HG02759 (cell line): ENCODE measurements around the gene ARL4D.
"Not testable (repeated sequence)": the region's sequence is repeated elsewhere in the genome, so short reads cannot be mapped to it uniquely, and the experiment has no call there.

ENCODE experiments used
- ATAC-seq: cut with Tn5 transposase; IDR thresholded peaks from one replicate; pipeline ENCODE4 v1.9.1; 2021; ENCODE audit warnings: mild to moderate bottlenecking, moderate library complexity; ENCODE audit not compliant: unreplicated experiment

Gene ARL4D

DNA sequence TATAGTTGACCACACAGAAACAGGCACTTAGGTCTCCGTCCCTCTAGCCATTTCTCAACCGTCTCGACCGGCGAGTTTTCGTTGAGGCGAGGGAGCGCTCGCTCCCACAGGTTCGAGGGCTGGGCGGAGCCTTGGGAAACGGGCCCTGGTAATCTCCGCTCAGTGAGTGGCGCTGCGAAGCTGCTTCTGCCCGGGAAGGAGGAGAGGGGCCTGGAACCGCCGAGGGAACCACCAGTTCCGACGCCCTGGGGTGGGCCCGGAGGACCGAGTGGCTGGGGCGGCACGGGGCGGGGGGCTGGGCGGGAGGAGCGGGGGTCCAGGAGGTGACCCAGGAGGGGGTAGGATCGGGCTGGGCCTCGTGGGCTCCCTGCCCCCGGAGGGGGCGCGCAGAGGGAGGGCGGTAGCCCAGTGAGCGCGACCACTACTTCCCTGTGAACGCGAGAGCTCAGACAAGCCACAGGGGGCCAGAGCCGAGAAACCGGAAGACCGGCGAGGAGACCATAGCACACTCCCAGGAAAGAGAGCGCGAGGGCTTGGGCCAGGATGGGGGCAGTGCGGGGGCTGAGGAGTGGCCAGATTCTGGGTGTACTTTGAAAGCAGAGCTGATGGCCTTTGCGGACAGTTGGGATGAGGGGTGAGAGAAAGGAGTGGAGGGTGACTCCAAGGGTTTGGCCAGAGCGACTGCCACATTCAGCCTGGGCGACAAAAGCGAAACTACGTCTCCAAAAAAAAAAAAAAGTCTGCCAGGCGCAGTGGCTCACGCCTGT lies 29.9 kb upstream of the ARL4D start:
- peak; percentile 34 for ATAC-seq

DNA sequence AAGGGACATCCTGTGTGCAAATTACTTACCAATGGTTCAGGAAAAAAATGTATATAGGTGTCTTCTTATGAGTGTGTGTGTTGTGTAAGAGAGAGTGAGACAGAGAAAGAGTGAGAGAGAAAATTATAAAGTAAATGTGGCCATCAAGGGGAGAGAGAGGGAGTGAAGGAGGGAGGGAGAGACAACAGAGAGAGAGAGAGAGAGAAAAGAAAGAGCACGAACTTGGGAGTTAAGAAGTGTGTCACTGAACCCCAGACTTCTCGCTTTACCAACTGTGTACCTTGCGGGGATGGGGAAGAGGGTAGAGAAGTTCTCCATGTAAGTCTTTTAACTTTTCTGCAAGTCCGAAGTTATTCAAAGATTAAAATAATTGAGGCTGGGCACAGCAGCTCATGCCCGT lies 28.8 kb upstream of the ARL4D start:
- no peak for ATAC-seq

DNA sequence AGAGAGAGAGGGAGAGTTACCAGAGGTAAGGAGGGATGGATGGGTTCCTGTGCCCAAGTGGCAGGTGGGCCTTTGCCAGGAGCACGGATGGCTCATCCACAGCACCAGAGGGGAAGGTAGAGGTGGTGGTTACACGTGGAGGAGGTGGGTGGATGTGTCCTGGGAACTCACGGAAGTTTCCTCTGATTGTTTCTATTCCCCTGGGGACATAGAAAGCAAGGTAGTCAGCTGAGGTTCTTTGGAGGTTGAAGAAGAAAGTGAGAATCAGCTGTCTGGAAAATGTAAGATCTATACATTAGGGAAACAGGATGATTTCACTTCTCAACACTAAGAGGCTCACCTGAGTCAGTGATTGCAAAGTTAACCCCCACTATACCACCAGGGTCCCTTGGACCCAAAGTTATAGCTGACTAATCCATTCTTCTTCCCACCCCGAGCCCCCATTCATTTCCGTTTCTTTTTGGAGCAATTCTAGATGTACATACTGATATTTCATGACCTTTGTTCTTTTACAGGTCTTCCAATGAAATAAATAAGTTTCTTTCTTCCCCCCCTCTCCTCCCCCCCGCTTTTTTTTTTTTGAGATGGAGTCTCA lies 27.5 kb upstream of the ARL4D start:
- ATAC-seq: no peak

DNA sequence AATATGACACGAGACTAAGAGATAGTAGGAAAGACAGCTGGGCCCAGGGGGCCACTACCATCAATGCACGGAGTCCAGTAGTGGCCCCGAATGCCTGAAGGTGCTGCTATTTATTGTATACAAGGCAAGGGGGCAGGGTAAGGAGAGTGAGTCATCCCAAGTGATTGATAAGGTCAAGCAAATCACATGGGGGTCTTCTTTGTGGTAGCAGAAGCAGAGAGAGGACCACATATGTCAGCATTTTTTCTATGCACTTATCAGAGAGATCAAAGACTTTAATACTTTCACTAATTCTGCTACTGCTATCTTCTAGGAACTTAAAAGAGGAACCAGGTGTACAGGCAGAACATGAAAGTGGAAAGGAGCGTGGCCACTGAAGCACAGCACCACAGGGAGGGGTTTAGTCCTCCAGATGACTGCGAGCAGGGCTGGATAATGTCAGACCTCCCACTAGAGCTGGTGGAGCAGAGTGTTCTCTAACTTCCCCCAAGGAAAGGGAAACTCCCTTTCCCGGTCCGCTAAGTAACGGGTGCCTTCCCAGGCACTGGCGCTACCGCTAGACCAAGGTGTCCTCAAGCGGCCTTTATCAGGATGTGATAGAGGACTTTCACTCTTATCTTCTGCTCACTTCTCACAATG lies 26.4 kb upstream of the ARL4D start:
- ATAC-seq: peak; percentile 42

DNA sequence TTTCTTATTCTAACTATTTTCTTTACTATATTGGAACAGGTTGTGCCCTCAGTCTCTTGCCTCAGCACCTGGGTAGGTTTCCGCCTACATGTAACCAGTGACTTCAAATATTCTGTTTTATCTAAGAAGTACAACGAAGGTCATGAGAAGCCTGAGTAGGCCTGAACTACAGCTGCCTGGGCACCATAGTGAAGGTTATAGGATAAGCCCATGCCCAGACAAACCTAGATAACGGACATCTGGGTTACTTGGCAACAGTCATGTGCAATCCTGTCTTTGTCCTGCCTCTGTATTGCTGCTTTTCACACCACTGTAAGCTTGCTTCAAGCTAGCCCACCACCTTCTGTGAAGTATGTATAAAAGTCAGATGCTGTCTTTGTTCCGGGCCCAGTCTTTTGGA lies 25.4 kb upstream of the ARL4D start:
- ATAC-seq: no peak

DNA sequence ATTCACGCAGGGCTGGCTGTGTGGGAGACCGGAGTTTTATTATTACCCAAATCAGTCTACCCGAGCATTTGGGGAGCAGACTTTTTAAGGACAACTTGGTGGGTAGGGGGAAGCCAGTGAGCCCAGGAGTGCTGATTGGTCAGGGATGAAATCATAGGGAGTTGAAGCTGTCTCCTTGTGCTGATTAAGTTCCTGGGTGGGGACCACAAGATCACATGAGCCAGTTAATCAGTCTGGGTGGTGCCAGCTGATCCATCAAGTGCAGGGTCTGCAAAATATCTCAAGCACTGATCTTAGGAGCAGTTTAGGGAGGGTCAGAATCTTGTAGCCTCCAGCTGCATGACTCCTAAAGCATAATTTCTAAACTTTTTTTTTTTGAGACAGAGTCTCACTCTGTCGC lies 22.9 kb upstream of the ARL4D start:
- not testable (repeated sequence) for ATAC-seq

DNA sequence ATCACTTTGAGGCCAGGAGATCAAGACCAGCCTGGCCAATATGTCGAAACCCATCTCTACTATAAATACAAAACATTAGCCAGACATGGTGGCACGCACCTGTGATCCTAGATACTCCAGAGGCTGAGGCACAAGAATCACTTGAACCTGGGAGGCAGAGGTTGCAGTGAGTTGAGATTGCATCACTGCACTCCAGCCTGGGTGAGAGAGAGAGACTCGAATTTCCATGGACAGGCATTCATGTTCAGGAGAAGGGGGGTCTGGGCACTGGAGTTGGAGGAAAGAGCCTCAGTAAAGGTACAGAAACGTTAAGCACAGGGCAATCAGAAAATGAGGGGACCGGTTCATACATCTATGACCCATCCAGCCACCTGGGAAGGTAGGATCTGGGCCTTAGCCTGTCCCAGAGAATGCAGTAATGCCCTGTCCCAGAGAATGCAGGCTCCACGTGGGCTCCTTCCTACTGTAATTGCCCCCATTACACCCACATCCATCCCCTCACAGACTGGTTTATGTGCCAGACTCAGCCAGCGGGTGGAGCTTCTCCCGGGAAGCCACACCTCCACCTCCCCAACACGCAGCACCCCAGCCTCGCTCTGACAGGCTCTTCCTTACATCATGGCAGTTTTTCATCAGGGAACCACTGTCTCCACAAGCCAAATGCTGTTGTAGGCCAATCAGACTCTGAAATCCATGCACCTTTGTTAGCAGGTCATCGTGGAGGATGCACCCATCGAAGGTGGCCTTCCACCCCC lies 21.6 kb upstream of the ARL4D start:
- ATAC-seq: no peak

DNA sequence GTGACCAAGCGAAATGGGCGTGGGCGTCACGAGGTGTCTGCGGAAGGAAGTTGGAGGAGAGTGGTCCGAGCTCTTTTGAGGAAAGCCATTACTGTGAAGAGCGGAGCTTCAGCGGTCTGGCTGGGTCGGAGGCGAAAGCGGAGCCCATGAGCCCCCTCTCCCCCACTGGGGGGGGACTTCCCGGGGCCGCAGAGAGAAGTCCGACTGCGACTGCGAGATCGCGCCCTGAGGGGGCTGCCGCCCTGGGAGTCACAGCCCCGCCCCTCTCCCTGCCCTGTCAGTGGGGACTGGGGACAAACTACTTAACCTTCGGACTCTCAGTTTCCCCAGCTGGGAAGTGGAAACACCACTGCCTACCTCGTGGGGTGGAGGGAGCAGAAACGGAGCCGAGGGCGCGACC lies 20.0 kb upstream of the ARL4D start:
- no peak for ATAC-seq

DNA sequence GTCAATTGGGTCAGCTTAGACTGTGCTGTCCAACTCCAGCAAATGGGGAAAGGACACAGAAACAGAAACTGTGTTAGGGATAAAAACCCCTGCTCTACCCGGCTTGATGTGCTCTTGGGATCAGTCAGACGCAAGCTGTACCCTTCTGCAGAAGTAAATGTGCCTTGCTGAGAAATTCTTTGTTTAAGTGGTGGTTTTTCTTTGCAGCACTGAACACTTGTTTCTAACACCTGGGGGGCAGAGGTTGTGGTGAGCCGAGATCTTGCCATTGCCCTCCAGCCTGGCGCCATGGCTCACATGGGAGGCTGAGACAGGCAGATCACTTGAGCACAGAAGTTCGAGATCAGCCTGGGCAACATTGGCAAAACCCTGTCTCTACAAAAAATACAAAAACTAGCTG lies 18.5 kb upstream of the ARL4D start:
- ATAC-seq: no peak

DNA sequence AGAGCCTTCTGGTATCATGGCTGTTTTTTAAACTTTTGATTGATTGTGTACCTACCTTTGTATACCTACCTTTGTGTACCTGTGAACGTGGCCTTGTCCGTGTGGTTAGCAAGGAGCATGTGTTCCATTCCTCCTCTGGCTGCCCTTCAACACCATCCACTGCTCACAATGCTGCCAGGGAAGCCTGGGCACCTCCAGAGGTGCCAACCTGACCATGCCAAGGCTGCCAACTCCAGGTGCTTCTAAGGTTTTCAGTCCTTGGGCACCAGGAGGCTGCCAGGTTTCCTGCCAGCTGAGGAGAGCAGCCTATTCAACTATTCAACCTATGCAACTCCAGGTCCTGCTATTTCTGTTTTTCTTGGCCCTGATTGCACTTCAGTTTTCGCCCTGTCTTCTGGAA lies 17.6 kb upstream of the ARL4D start:
- ATAC-seq: no peak

DNA sequence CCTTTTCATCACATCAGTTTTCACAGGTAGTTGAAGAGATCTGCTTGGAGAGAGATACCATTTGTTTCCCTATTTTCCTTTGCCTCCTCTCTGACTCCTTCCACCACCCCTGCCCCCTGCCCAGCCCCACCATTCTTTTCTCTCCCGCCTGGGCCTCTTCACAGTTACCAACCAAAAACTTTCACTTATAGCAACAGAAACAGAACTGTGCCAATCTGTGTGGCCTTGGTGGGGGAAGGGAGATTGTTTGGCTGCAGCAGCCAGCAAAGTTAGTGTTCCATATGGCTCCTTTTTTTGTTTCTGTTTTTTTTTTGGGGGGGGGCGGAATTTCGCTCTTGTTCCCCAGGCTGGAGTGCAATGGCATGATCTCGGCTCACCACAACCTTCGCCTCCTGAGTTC lies 17.2 kb upstream of the ARL4D start:
- ATAC-seq: no peak

DNA sequence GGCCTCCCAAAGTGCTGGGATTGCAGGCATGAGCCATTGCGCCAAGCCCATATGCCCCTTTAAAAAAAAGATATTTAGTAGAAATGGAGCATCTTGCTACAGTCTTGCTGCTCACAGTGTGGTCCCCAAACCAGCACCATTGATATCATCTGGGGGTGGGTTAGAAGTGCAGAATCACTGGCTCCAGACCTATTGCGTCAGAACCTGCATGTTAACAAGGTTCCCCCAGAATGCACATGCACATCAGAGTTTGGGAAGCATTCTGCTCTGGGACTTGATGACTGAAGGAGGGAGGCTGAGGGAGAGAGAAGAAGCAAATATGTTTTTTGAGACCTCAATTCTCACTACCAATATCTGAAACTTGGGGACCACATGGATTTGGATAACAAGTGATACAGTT lies 16.0 kb upstream of the ARL4D start:
- no peak for ATAC-seq

DNA sequence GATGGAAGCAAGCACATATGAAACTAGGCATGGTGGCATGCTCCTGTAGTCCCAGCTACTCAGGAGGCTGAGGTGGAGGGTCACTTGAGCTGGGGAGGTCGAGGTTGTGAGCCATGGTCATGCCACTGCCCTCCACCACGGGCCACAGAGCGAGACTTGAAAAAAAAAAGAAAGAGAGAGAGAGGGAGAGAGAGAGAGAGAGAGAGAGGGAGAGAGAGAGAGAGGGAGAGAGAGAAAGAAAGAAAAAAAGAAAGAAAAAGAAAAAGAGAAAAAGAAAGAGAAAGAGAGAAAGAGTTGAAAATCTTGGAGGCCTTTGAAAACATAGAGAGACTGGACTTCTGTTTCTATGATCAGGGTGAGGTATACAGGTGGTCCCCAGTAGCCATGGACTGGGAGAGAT lies 15.4 kb upstream of the ARL4D start:
- ATAC-seq: no peak

DNA sequence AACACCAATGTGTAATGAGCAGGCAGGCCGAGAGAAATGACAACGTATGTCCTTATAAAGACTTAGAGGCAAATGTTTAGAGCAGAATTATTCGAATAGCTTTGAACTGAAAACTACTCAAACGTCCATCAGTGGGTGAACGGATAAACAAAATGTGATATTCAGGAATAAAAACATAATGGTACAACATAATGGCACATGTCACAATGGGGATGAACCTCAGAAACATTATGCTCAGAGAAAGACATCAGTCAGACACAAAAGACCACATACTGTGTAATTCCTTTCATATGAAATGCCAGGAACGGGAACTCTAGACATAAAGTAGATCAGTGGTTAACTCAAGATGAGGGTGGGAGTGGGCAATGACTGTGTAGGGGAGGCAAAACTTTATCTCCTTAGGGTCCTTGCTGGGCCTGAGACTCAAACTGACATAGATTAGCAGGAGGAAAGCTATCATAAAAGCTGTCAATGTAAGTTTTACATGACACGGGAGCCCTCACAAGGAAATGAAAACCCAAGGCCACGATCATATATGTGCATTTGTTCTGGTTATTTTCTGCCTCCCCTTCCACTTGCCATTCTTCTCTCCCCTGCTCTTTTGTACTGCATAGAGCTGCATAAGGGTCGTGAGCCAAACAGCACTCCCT lies 14.8 kb upstream of the ARL4D start:
- no peak for ATAC-seq

DNA sequence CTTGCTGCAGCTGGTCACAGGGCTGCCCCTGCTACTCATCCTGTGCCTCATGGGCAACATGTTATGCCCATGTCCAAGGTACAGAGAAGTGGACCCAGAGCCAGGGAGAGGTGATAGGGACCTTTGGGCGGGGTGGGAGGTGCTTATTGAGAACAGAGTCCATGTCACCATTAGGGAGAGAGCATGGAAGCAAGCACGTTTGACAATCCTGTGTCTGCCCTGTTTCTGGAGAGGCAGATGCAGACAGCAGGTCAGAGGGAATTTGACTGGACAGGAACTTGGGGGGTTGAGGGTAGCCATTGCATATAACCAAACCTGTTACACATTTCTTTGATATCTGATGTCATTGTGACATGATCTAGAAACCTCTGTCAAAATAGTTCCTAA lies 14.3 kb upstream of the ARL4D start:
- ATAC-seq: no peak

DNA sequence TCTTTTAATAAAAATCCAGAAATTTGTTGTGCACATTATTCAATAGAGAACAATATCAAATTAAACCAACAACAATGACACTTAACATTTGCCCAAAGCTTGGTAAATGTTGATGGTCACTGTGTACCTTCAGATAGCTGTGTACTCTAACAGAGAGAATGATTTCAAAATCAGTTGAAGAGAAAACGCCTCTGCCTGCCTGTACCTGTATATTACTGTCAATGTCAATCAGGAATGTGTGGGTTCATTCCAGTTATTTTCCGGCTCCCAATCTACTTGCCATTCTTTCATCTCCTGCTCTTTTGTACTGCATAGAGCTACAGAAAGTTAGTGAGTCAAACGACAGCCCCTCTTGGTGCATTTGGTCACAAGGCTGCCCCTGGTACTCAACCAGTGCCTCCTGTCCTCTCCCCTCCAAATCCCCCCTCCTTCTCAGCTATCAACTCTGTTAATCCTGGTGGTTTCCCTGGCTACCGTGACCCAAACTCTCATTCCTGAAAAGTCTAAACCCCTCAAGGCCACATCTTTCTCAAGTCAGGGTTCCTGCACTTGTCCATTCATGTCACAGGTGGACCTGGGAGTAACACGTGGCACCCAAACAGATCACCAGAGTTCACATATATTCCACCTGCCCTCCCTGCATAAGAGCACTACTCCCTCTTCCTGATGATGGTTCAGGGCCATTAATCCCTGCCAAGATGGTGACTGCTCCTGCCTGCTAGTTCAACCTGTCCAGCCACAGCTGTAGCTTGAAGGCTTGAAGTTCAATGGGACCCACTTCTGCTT lies 13.6 kb upstream of the ARL4D start:
- no peak for ATAC-seq

DNA sequence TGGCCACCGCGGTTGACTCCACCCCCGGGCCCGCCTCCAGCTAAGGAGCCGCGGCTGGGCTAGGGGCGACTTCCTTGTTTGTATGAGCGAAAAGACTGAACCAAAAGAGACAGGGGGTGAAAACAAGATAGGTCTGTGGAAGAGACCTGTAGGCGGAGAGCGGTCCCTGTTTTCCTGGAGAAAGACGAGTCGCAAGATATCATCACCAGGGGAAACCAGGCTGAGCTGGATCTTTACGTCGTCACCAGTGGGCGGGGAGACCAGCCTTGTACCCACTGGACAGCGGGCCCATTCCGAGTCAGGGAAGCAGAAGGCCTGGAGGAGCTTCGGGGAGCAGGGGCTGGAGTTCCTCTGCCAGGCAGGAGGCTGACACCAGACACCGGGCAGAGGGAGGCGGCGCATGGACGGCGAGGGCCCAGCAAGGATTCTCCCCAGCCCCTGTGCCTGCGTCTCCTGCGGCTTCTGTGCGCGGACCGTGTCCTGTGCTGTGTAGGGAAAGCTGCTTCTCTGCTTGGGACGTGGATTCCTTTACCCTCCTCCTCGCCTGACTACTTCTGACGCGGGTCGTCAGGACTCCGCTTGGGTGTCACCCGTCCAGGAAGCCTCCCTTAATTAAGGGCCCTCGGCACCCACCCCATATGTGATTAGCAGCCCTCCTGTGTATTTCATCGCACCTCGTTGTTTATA lies 10.3 kb upstream of the ARL4D start:
- ATAC-seq: peak; percentile 80

DNA sequence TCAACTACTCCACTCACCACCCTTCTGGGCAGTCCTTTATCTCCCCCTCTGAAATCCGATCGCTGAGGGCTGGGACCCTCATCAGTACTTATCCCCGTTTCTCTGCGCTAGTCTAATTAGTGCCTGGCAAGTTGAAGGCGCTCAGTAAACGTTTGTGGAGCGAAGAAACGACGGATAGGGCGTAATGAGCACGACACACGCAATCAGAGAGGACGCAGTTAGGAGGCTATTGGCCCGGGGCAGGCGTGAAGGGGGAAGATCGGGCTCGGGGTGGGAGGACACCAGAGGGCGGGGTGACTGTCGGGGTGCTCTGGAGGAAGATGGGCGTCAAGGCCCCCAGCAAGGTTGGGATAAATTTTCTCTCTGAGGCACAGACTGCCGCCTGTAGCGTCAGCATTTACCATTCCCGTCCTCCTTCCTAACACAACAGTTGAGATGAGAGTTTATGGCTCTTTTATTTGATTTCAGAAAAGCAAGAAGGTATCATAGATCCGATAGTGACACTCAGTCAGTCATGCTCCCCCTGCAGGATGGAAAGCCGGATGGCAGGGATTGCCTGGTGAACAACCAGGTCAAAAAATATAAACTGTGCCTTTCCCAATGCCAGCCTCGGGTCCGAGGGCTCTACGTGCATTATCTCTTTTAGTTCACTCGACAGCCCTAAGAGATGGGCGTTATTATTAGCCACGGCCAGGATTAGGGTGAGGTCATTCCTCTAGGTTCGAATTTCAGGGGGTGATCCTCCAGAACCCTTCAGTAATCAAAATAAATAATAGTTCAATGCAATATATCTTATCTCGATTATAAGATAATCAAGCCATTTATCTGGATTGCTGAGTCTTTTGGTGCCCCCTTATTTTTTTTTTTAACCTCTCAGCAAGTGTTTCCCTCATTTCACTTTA lies 9.5 kb upstream of the ARL4D start:
- peak; percentile 48 for ATAC-seq

DNA sequence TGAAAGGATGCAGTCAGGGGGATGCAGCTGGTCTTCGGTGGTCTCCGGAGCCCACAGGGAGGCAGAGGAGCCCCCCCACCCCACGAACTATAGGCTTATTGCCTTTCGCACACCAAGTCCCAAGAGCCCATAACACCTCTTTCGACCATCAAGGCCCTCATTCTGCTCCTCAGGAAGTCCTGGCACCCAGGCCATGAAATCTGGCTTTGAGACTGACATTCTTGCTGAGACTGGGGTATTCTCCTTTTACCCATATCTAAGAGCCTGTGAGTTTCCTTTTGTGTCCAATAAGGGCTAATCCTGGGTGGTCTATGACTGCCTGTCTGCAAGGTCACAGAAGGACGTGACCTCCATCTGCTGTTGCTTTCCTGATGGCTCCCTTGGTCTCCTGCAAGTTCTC lies 6.4 kb upstream of the ARL4D start:
- ATAC-seq: no peak
